Left ventricle myocardium inferior (tissue), 1 donor: ENCODE results near the gene DNAH3. TPM values are rescaled to one million over a fixed set of nuclear protein-coding genes. Genes with fewer than 3 reads are reported as not detected.
"Not testable (repeated sequence)": the region's sequence is repeated elsewhere in the genome, so short reads cannot be mapped to it uniquely, and the experiment has no call there.

Experiments used
- DNase-seq: peaks from one replicate; pipeline ENCODE4 v3.0.0-alpha.2; 2020
- H3K27ac ChIP-seq: fragments of 200-600 bp; replicated peaks from 2 replicates; pipeline ENCODE4 v1.8.0; 2021
- H3K27me3 ChIP-seq: fragments of 200-600 bp; 2 replicates; pipeline ENCODE4 v1.8.0; 2021; ENCODE audit warnings: low read depth
- H3K36me3 ChIP-seq: fragments of 200-600 bp; 2 replicates; pipeline ENCODE4 v1.8.0; 2021
- H3K4me1 ChIP-seq: fragments of 200-600 bp; 2 replicates; pipeline ENCODE4 v1.8.0; 2021
- H3K4me3 ChIP-seq: fragments of 200-600 bp; 2 replicates; pipeline ENCODE4 v1.8.0; 2021; ENCODE audit warnings: mild to moderate bottlenecking, moderate library complexity
- H3K9me3 ChIP-seq: fragments of 200-600 bp; replicated peaks from 2 replicates; pipeline ENCODE4 v1.8.0; 2021
- intact Hi-C: fragments of 100-400 bp; cut with micrococcal nuclease; formaldehyde crosslinking; loops from one replicate; pipeline ENCODE4 v1.11.0; 2022
- total RNA-seq: library from RNA; stranded (reverse); fragmentation: NEBNext Ultra II Directional; extraction: Animal tissue kit (Norgen Biotek cat#: 25700); gene quantifications from one replicate; pipeline ENCODE4 v1.2.1, GENCODE V29; 2021
- TF ChIP-seq, protein P1 (sequence below): fragments of 200-600 bp; IDR thresholded peaks from 2 replicates; pipeline ENCODE4 v1.8.0; 2021; ENCODE audit warnings: antibody characterized with exemption, mild to moderate bottlenecking, borderline replicate concordance
- donor health status: DM: no; HTN: yes; CAD: no; lungs with severe emphysema.

DNAH3 gene
- total RNA-seq, 1 donor from 2014 or later, result 1.8 TPM

DNA sequence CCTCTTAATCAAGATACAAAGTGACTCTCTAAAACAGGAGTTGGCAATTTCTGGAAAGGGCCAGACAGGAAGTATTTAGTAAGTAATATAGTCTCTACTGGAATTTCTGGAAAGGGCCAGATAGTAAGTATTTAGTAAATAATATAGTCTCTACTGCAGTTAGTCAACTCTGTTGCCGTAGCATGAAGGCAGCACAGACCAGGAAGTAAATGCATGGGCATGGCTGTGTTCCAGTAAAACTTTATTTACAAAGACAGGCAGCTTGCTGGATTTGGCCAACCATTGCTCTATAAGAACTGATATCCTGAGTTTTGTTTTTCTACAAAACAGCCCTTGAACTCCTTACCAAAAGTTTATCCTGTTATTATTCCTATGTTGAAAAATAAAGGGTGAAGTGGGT lies 24.8 kb upstream of the DNAH3 start:
- TF ChIP-seq, protein P1, sequence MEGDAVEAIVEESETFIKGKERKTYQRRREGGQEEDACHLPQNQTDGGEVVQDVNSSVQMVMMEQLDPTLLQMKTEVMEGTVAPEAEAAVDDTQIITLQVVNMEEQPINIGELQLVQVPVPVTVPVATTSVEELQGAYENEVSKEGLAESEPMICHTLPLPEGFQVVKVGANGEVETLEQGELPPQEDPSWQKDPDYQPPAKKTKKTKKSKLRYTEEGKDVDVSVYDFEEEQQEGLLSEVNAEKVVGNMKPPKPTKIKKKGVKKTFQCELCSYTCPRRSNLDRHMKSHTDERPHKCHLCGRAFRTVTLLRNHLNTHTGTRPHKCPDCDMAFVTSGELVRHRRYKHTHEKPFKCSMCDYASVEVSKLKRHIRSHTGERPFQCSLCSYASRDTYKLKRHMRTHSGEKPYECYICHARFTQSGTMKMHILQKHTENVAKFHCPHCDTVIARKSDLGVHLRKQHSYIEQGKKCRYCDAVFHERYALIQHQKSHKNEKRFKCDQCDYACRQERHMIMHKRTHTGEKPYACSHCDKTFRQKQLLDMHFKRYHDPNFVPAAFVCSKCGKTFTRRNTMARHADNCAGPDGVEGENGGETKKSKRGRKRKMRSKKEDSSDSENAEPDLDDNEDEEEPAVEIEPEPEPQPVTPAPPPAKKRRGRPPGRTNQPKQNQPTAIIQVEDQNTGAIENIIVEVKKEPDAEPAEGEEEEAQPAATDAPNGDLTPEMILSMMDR, result no peak
- intact Hi-C loops, result no loop called here
- no peak for DNase-seq
- Histone ChIP-seq H3K27me3 (no peaks in the 10 kb centered on the region), H3K4me3 (no peak overlapping the region), H3K27ac (no peak overlapping the region), H3K36me3 (peaks cover 99% of the 10 kb centered on the region), H3K9me3 (no peaks in the 10 kb centered on the region), H3K4me1 (peaks cover 6% of the 10 kb centered on the region)

DNA sequence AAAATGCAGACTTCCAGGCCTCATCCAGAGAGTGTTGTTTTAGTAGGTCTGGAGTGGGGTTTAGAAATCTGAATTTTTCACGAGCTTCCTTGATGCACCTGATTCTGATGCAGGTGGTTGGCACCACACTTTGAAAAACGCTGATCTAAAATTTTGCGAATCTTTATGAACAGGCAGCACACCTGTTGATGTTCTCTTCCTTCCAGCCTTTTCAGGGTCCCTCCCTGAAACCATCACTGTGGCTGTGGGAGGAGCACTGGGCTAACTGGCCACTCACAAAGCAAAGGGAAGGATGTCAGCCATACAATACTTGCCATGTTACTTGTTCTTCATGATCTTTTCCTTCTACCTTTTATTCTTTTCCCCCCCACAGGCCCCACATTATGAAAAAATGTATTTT lies 22.0 kb upstream of the DNAH3 start:
- H3K36me3 ChIP-seq, result peaks cover 81% of the 10 kb centered on the region
- TF ChIP-seq, protein P1, result no peak
- peaks cover 7% of the 10 kb centered on the region for H3K4me1 ChIP-seq
- intact Hi-C loops, result no loop called here
- no peak overlapping the region for H3K4me3 ChIP-seq
- H3K27me3 ChIP-seq, result no peaks in the 10 kb centered on the region
- H3K27ac ChIP-seq, result no peak overlapping the region
- H3K9me3 ChIP-seq, result no peaks in the 10 kb centered on the region
- DNase-seq, result no peak

DNA sequence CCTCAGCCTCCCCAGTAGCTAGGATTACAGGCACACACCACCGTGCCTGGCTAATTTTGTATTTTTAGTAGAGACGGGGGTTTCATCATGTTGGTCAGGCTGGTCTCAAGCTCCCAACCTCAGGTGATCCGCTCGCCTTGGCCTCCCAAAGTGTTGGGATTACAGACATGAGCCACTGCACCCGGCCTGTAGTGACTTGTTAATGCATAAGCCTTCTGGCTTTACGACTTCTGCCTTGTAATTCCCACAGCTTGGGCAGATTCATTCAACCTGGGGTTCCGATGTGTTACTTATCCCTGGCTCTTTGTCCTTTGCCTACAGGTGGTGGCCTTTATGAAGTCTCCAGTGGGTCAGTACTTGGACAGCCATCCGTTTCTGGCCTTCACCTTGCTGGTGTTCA lies 19.5 kb upstream of the DNAH3 start:
- H3K27ac ChIP-seq, H3K4me1 ChIP-seq, H3K9me3 ChIP-seq, intact Hi-C loops, H3K27me3 ChIP-seq, DNase-seq, H3K4me3 ChIP-seq: not testable (repeated sequence)
- H3K36me3 ChIP-seq, result peaks cover 77% of the 10 kb centered on the region

DNA sequence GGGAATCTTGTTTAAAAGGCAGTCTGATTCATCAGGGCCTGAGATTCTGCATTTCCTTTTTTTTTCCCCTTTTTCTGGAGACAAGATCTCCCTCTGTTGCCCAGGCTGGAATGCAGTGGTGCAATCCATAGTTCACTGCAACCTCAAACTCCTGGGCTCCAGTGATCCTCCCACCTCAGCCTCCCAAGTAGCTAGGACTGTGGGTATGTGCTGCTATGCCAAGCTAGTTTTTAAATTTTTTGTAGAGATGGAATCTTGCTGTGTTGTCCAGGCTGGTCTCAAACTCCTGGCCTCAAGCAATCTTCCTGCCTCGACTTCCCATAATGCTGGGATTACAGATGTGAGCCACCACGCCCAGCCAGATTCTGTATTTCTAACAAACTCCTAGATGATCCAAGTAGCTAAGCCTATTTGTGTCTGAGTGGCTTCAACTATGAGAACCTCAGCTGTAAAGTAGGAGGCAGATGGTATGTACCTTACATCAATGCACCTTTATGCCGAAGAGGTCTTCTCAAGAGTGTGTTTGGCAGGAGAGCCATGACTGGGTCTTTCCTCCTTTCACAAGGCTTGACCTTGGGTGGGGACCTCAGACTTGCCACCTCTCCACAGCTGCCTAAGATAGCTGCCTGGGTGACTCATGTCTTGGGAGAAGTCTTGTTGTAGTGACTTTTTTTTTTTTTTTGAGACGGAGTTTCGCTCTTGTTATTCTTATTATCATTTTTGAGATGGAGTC lies 18.8 kb upstream of the DNAH3 start:
- Histone ChIP-seq H3K4me1 (peaks cover 15% of the 10 kb centered on the region), H3K27ac (no peak overlapping the region), H3K4me3 (no peak overlapping the region), H3K36me3 (peaks cover 77% of the 10 kb centered on the region), H3K27me3 (no peaks in the 10 kb centered on the region), H3K9me3 (no peaks in the 10 kb centered on the region)
- intact Hi-C loops, result no loop called here
- no peak for DNase-seq
- TF ChIP-seq, protein P1, result no peak

DNA sequence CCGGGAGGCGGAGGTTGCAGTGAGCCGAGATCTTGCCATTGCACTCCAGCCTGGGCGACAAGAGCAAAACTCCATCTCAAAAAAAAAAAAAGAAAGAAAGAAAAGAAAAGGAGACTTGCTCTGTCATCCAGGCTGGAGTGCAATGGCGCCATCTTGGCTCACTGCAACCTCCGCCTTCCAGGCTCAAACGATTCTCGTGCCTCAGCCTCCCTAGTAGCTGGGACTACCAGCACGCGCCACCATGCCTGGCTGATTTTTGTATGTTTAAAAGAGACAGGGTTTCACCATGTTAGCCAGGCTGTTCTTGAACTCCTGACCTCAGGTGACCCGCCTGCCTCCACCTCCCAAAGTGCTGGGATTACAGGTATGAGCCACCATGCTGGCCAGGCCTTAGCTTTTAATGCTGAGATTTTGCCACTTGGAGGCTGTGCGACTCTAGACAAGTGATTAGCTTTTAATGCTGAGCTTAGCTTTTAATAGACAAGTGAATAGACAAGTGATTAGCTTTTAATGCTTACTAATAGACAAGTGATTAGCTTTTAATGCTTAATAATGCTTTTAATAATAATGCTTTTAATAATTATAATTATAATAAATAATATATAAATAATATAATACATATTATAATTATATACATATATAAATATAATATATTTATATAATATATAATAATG lies 17.4 kb upstream of the DNAH3 start:
- H3K4me3 ChIP-seq, result no peak overlapping the region
- no peaks in the 10 kb centered on the region for H3K27me3 ChIP-seq
- peaks cover 28% of the 10 kb centered on the region for H3K4me1 ChIP-seq
- intact Hi-C loops, result no loop called here
- TF ChIP-seq, protein P1, result no peak
- no peaks in the 10 kb centered on the region for H3K9me3 ChIP-seq
- peaks cover 70% of the 10 kb centered on the region for H3K36me3 ChIP-seq
- no peak for DNase-seq
- H3K27ac ChIP-seq, result no peak overlapping the region

DNA sequence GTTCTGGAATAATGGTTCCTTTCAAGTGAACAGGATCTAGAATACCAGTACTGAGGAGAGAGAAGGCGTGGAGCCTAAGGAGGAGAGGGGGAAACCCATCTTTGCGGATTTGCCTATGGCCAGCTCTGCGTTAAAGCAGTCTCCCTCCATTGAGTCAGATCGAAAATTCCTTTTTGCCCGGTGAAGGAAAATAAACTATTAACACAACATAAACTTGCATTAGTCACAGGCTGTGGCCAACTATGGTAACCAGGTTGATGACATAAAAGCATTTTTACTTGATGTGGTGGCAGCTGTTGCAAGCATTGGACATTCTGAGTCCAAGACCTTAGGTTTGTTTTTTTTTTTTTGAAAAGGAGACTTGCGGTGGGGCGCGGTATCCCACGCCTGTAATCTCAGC lies 16.7 kb upstream of the DNAH3 start:
- no peaks in the 10 kb centered on the region for H3K9me3 ChIP-seq
- no peaks in the 10 kb centered on the region for H3K27me3 ChIP-seq
- TF ChIP-seq, protein P1, result no peak
- intact Hi-C loops, result no loop called here
- H3K36me3 ChIP-seq, result peaks cover 63% of the 10 kb centered on the region
- peaks cover 35% of the 10 kb centered on the region for H3K4me1 ChIP-seq
- no peak for DNase-seq
- no peak overlapping the region for H3K4me3 ChIP-seq
- H3K27ac ChIP-seq, result peak overlapping the region; percentile 12
